ENCODE data around the gene MRPS27.

- TF ChIP-seq RCOR1 (IDR thresholded peaks at IDR 0.05; ENCODE audit: borderline replicate concordance in 1 of 2, low read depth in 2 of 2, low read length in 2 of 2) (no peak), ZNF830 (CRISPR knock-in tag; IDR thresholded peaks at IDR 0.05) (no peak), HNRNPK (IDR thresholded peaks at IDR 0.05; ENCODE audit: low read depth, low read length, poor library complexity, severe bottlenecking) (no peak), FOSL1 (tag; conservative IDR thresholded peaks at IDR 0.05) (no peak; the same call in 1 of the 2 replicates), EZH2 (IDR thresholded peaks at IDR 0.05; ENCODE audit: borderline replicate concordance, low read depth, low read length) (no peak), TBP (optimal IDR thresholded peaks at IDR 0.05; ENCODE audit: low read depth, low read length) (no peak)
Observed at GRCh38 chr5:72231991-72232703, 87.9 kb downstream of the MRPS27 start.
